ENCODE data around the gene GRIA1.

Gene GRIA1

DNA sequence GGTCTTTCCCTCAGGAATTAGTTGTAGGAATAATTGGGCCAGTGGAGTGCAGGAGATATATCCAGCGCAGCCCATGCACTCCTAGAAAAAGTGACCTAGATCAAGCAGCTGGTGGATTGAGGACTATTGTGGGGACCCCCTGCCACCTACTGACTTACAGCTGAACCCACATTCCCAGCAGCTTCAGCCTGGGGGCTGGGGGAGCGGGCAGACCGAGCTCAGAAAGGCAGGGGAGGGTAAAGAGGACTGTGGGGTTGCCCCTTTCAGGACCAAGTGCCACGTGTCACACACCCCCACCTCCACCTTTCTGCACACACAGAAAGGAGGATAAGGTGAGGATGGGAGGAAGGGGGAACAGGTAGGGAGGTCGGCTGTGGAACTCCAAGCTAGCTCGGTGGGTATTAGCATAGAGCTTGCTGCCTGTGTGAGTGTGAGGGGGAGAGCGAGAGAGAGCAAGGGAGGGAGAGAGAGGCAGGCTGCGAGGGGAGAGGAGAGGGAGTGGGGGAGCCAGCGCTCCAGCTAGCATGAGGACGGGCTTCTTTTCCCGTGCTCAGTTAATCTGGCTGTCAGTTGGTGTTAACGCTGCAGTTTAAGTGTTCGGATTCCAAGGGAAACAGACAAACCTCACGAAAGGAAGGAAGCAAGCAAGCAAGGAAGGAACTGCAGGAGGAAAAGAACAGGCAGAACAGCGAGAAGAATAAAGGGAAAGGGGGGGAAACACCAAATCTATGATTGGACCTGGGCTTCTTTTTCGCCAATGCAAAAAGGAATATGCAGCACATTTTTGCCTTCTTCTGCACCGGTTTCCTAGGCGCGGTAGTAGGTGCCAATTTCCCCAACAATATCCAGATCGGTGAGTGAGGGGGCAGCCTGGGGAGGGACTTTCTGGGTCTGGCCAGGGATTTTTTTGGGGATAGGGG is at the start of gene GRIA1:
TSS of gene GRIA1 (plus strand) at position 553 of the 920 bp plus-strand sequence.
- ATAC-seq: no peak

DNA sequence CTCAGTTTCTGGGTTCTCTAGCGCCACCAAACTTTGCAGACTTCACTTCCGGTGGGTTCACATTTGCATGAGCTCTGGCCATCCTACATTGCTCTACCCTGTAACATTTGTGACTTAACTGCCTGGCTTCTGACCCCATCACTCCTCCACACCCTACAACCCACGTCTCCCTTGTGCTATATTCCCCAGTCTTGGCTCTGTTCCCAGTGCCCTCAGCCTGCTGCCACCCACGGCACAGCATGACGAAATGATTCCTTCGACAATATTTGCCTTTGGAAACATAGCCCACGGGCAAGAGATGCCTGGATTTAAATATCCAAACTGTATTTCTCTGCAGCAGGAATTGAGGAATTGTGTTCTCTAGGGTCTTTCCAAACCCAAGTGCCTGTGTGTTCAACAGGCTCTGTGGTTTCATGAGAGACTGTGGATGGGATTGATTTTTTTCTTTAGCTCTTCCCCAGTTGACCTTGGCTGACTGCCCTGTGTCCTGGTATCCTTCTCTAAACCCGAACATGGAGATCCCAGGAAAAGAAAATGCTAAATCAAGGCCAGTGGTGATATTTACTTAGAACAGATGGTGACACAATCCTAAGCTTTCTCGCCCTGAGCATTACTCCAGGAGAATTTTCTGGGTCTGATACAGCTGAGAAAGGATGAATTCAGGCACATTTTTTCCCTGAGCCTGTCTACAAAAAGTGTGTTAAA is 44.4 kb upstream of the GRIA1 start:
- no peak for ATAC-seq

DNA sequence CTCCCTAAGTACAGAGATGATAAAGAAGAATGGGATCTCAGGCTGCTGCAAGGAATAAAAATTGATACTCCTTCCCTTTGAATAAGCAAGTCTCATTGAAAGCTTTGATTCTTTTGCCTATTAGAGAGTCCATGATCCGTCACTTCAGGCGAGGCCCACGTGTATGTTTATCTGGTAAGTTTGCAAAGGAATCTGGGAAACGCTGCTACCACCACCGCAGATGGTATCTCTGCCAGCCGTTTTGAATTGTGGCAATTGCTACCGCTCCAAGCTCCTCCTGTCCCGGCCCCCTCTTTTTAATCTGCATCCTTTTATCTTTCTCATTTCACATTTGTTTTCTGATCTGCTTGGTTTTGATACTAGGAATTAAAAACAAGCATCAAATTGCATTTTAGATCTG is 42.9 kb upstream of the GRIA1 start:
- ATAC-seq: no peak

DNA sequence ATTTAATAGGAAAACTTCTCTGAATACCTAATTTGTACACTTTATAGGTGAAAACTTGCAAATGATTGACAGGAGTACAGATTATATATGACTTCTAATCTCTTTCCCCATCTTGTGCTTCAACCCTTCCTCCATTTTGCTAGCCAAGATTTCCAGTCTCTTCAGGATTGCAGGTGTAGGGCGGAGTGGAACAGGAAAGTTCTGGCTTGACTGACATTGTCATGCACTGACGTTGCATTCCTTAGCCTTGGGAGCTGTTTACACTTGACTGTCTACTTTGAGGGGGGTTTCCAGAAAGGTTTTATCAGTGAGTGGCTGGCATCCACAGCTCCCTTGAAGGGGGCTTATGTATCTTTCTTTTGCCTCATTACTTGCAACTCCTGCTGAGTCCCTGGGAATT is 34.1 kb upstream of the GRIA1 start:
- no peak for ATAC-seq

DNA sequence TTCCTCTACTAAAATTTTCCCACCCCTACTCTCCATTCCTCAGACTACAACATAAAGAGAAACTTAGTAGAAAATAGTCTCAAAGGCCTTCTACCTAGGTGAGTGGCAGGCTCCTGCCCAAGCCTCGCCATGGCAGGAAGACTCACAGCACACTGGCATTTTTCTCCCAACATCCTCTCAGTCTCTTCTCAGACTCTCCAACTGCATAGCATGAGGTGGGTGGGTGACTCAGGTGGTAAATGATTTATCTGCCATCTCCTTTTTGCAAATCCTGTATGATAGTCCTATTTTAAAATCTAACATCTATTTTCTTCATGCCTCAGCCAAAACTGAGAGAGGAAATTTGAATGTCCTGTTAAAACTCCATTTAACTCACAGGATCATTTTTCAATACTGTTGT is 33.5 kb upstream of the GRIA1 start:
- ATAC-seq: no peak

DNA sequence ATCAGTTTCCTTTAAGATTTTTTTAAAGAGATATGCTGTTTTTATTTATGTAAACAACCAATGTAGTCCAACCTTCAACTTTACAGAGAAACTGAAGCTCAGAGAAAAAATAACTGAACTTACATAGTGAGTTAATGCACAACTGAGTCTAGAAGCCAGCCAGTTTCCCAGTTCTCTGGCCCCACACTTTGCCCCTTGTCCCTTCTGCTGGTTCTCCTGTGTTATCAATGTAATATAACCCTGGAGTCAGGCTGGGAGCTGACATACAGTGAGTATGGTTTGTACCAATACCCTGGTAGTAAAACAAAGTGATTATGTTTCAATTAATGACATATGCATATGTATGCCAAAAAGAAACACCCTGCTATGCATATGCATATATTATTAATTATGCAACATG is 32.2 kb upstream of the GRIA1 start:
- no peak for ATAC-seq

DNA sequence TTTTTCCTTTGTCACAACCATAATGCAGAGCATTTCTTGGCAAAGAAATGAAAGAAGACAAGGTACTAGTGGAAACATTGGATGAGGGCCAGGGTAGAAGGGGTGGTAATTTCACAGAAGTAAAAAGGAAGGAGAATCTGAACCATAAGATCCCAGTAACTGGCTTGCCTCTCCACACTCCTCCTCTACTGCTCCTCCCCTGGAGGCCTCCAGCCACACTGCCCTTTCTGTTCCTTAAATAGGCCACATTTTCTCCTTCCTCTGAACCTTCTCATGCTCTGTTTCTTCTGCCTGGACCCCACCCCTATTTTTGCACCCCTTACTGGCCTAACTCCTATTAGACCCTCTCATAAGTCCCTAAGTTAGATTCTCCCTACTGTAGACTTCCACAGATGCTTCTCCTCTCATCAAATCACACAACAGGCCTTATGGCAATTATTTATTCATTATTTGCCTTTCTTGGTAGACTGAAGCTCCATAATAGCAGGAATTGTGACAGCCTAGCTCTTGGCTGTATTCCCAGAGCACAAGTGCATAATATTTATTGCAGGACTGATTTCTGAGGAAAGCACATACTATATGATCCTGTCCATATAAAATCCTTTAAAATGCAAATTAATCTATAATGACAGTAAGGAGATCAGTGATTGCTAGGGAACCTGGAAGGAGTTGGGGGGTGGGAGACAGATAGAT is 31.3 kb upstream of the GRIA1 start:
- no peak for ATAC-seq

DNA sequence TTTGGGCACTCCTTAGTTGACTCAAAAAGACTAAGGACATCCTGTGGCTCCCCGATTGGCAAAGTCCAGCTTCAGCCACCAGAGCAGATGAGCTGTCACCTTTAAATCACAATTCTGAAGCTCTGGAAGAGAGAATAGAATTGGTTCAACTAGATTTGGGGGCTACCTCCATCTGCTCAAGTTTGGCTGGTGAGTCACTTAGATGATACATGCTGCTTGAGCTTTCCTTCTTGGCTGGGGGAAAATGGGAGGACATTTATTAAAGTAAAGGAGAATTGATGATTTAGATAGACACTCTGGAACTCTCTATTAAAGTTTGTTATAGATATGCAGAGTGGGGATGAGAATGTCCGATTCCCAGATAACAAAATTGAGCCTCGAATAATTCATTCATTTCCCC is 30.0 kb upstream of the GRIA1 start:
- no peak for ATAC-seq

DNA sequence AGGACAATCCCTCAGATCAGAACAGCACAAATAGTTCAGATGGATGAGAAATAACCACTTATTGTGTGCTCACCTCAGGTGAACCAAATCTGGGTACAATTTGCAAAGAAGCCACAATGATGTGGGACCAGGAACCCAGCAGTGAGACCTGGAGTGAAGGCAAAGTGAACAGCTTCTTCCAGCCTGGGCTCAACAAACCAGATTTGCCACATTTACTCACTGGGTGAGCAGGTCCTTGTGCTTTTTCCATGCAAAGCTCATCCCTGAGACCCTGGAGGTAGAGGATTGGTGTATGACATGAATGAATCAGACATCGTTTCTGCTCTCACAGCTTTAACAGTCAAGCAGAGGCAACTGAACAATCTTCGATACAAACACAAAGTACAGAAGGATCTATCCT is 29.1 kb upstream of the GRIA1 start:
- no peak for ATAC-seq

DNA sequence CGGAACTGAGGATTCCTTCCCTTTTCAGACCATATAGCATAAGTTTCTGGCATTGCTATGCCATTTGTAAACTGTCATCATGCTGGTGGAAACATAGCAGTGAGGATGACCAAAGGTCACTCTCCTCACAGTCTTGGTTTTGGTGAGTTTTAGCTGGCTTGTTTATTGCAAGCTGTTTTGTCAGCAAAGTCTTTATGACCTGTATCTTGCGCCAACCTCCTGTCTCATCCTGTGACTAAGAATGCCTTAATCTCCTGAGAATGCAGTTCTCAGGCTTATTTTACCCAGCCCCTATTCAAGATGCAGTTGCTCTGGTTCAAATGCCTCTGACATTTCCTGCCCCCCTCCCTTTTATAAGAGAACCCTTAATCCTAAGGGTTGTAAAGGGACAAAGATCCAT is 26.7 kb upstream of the GRIA1 start:
- no peak for ATAC-seq

DNA sequence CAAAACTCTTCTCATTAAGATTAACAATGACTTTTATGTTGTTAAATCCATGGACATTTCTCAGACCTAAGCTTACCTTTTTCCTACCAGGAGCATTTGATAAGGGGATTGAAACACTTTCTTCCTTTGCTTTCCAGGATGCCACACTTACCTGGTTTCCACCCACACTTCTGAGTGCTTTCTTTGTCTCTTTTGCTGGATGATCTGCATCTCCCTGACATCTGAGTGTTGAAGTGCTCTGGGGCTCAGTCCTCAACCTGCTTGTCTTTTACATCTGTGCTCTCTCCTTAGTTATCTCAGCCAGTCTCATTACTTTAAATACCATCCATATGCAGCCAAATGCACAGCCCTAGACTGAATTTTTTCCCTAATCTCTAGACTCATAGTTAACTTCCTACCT is 22.9 kb upstream of the GRIA1 start:
- no peak for ATAC-seq

DNA sequence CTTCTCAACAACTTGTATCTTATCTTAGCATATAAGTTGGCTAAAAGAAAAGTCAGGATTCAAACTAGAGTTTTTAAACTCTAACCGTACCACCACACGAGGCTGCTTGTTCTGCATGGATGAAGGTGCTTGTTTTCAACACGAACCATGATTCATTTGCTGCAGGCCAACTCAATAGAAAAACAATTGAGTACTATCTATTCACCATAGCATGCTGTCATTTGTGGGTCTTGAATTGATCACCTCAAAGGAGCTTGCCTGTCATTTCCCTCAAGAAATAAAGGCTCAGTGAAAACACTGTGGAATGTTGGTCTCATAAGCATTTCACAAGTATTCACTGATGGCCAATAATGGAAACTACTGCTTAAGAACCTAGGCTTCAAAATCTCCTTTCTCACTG is 21.0 kb upstream of the GRIA1 start:
- no peak for ATAC-seq

DNA sequence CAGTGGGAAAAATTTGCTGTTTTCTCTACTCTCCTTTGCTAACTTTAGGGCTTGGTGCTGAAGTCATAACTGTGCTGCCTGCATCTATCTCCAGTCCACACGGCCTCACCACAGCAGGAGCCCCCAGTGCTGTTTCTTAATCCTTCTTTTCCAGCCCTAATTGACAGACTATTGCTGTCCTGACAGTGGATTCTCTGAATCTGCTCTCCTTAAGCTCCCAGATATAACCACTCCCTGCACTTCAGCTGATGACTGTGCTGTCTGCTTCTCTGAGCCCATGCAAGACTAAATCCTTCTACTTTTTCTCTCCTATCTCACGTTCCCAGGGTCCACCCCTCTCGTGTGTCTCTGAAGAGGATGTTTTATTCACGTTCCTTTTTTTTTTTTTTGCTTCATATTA is 19.7 kb upstream of the GRIA1 start:
- ATAC-seq: no peak

DNA sequence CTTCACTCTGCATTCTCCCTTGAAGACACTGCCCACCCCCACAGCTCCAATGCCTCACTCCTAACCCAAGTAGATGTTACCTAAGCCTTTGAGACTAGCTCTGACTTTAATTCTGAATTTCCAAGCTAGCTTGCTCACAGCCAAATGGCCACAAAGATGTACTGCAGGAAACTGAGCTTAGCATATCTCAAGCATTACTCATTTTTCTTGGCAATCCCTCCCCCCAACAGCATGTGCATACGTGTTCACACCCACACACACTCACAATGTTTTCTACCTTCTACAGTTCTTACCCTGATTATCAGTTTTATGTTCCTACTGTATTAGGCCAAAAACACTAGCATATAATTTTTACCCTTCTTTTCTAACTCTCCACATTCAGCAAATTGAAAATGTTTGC is 13.7 kb upstream of the GRIA1 start:
- ATAC-seq: no peak

DNA sequence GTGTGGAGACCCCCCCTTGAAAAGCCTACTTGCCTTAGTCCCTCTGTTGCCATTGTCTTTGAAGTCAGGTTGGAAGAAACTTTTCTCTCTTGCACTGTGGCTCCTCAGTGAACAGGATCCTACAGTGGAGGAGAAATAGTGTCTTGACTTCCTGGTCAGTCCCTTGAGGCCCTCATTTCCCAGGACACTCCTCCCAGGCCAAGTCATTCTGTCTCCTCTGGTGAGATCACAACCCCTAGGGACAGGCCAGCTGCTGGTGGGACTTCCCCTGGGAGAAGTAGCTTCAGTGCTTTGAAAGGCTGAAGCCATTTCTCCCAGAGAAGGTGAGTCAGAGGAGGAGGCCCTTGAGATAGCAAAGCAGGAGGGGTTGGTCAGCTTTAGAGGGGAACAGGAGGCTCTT is 10.1 kb upstream of the GRIA1 start:
- no peak for ATAC-seq

DNA sequence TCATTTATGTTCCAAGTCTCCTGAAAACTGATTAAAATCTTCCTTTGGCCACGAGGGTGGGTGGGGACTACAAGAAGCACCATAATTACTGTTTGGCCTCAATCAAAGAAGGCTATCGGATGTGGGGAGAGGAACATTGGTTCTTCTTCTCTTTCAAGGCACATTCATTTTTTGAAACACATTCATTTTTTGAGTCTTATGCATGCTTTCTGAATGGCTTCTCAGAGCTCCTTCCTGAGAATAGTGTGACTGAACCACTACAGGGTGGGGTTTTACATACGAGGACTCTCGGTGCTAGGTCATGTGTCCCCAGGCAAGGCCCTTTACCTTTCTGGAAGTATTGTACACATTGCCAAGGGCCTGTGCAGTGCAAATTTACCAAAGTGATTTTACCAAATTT is 7.0 kb upstream of the GRIA1 start:
- no peak for ATAC-seq

DNA sequence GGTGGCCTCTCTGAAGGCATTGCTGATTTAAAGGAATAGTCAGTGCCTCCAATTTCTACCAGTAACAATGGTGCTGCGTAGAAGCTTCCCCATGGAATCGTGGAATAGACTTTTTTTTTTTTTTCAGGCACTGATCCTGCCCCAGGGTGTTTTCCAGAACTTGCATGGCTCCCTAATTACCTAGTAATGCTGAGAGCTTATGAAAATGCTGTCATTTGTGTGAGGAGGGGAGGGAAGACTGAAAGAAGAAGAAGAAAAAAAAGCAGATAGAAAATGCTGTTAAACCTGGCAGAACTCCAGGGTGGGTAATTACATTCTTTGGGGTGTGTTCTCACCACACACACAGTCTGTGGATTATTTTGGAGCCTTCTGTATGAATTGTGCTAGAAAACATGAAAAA is 4.8 kb upstream of the GRIA1 start:
- no peak for ATAC-seq

DNA sequence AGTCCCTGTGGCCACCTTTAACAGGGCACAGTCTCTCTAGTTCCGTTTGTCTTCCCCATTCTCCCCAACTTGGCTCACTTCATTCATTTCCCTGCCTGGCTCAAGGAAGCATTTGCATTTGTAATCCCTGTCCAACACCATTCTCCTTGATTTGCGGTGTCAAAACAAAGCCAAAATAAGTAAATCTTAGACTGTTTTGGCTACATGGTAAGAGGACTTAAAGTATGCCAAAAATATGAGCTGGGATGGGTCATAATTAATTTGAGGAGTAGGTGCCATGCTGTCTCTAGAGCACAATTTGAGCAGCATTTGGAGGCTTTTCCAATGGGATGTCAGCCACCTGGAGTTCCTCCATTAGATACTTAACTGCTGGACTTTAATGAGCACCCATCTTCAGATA is 3.7 kb upstream of the GRIA1 start:
- ATAC-seq: no peak

DNA sequence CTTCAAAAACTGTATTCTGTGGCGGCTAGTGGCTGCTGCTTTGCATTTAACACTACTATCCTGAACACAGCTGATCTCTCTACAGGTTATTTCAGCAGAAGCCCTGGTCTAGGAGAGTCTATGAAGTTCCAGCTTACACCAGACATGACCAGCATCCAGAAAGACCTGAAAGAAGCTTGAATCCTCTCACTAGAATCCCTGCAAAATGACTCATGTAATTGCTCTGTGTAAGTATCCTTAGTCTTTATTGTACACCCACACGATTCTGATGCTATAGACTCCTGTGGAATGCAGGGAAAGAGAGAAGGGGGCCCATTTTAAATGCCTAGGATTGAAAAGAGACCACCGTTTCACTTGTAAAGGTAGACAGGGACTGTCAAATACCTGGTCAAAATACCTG is 859 bp upstream of the GRIA1 start:
- no peak for ATAC-seq

DNA sequence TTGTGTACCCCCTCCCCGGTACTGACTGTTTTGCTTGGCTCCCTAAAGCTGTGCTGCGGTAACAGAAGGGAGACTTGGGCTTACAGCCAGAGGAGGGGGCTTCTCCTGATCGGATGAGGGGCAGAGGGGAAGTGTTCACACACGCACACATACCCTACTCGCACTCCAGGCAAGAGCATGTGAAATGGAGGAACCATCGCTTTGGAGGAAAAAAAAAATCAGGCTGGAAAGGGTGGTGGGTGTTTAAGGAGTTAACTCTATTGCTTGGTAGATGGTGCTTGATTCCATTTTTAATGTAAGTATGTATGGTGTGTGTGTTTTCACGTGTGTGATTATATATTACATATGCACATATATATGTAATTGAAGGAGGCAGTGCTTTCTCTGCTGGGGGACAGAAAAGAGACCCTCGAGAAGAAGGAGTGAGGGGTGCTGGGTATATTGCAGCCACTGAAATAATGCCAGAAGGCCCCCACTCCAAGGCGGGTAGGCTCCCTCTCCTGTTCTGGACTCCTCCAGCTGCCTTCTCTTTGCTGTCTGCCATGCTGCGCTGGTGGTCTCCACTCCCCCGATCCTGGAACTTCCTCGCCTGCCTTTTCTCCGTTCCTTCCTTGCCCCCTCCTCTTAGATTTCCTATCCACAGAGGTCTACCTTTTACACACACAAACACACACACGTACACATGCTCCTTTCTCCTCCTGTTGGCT is 721 bp downstream of the GRIA1 start:
- no peak for ATAC-seq

DNA sequence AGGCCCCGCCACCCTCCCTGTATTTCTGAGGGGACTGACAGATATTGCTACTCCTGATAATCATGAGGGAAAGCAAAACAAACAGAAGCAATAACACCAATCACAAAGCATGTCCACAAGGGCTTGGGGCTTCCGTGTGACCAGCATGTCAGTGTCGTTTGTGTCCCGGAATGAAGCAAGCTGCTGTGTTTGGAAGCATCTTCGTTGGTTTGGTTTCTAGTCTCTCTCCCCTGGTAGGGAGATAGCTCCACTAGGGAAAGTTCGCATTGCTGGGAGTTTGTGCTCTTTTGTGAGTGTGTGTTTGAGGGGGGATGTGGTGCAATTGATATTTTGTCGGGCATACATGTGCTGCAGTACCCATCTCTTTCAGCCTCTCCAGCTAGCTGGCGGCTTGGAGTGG is 1.4 kb downstream of the GRIA1 start:
- no peak for ATAC-seq

DNA sequence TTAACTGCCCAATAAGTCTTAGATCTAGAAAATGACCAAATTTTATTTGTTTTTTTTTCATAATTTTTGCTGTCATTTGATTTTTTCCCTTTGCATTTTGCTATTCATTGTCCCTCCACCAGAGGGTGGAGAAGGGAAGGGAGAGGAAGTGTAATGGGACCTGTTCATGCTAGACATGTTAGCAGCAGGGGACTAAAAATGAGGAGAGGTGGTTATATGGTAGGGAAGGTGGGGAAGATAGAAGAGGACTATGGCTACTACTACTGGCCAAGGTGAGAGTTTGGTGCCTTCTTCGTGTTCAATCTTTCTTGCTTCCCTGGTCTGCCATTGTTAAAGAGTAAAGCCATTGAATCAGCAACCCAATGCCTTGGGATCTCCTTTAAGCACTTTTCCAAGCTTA is 6.4 kb downstream of the GRIA1 start:
- ATAC-seq: no peak

DNA sequence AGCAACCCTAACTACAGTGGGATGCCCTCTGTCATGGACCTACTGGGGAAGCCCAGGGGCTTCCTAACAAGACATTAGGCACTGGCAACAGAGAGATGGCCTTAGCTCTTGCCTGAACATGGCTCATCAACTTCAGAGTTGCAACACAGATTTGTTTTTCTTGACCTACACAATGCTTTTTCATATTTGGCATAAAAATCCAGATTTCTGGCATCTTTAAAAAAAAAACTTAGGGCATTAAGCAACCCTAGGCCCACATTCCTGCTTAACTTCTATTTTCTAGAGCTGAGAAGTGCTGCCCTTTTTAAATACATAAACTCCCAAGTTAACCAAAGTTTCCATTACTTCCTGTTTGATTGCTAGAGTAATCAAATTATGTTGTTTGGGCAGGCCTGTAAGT is 8.0 kb downstream of the GRIA1 start:
- ATAC-seq: no peak
